NCI-H2107 treated with DMSO at 0.1 percent for 48 hours (cell line): ENCODE data around the gene PDPK1.
A peak's percentile ranks its signal among the peaks of the same experiment; 100 is the strongest.

Experiments used
- DNase-seq: peaks from one replicate; lab custom pipeline; 2025; ENCODE audit not compliant: unreplicated experiment; lab: John Stamatoyannopoulos, UW

Gene PDPK1

GRCh38 chr16:2507052-2507659 is 30.7 kb upstream of the PDPK1 start:
- DNase-seq: no peak

GRCh38 chr16:2507665-2508064 is 30.2 kb upstream of the PDPK1 start:
- no peak for DNase-seq

GRCh38 chr16:2508722-2509400 is 29.0 kb upstream of the PDPK1 start:
- DNase-seq: no peak

GRCh38 chr16:2511128-2511800 is 26.6 kb upstream of the PDPK1 start:
- DNase-seq: no peak

DNA sequence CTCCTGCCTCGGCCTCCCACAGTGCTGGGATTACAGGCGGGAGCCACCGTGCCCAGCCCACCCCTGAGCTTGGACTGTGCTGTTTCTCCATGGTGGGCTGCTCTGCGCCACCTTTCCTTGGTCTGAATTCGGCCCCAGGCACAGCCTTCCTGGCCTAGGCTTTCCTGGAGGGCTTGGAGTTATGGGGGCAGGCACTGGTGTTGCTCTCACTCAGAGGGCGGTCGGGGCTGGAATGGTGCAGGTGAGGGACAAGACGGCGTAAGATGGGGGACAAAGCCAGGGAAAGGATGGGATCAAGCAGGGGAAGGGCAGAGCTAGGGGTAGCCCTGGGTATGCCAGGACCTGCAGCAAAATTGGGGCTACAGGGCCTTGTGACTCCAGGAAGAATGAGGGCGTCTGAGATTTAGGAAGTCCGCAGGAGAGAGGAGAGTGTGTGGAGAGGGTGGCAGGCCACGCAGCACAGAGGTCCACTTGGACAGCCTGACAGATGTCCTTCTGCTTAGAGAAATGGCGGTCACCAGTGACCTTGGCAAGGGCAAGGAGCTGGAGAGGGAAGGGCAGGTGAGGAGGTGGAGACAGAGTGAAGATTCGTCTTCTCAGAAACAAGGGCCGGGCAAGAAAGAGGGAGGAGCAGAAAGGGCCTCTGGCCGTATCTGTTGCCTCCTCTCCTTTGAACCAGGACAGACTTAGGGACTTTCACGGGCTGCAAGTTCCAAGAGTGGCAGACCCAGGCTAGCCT is 25.7 kb upstream of the PDPK1 start:
- DNase-seq: no peak

DNA sequence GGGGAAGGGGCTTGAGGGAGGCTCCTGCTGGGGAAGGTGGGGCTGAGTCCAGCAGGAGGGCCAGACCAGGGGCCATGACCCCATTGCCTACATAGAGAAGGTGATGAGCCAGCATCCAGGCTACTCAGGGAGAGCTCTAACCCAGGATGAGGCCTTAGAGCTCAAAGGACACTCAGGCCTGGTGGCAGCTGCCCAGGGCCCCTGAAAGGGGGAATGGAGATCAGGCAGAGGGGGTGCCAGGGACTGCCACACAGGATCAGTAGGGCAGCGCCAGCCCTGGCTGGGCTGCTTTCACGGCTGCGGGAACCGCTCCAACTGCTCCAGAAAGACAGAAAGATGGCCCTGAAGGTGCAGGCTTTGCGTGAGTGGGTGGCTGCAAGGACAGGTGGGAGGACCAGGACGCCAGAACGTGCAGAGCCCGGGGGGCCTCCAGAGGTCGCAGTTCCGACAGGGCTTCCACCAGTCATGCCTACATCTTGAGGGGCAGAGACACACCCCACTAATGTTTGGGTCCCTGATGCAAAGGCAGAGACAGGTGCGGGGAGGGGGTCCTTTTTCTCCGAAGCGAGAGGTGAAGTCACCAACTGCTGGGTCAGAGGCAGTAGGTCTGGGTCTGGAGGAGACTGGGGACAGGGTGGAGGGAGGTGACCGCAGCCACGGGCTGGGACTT is 25.0 kb upstream of the PDPK1 start:
- DNase-seq: peak; percentile 19

GRCh38 chr16:2513405-2514332 is 24.2 kb upstream of the PDPK1 start, which contains the start of gene ATP6V0C:
Gene ATP6V0C (plus strand): TSS chr16:2513952. CDS start chr16:2514104, 152 bp downstream.
- DNase-seq: peak; percentile 81

DNA sequence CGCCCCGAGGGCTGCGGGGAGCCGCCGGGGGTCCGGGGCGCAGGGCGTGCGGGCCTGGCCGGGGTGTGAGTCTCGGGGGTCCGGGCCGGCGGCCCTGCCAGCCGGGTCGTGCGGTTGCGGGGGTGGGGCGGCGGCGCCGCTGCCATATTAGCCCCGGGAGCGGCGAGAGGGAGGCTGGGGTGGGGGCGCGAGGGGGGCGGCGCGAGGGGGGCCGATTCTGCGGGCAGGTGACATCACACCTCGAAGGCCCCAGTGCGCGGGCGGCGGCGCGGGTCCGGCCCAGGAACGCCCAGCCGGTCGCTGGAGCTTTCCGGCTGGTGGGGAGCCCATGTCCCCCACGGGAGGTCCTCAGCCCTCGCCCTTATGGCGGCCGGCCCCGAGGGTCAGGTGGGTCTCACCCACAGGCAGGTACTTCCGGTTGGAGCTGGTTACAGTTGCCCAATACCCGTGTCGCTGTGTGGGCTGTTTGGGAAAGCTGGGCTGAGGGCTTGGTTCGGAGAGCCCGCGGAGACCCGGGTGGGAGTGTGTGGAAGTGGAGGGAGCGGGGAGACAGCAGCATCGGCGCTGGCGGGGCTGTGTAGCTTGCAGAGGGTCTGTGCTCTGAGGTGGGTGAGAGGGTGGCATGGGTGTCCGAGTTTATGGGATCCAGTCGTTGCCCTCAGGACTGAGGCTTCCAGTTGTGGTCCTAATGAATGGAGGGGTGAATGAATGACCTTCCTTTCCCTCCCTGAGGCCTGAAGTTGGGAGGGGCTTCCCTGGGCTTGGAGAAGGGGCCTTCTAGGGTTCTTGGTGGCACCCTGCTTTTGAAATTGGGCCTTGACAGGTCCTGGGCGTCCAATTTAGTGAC is 23.3 kb upstream of the PDPK1 start:
- no peak for DNase-seq

- no peak for DNase-seq
Observed at GRCh38 chr16:2515180-2515851, 22.5 kb upstream of the PDPK1 start.

DNA sequence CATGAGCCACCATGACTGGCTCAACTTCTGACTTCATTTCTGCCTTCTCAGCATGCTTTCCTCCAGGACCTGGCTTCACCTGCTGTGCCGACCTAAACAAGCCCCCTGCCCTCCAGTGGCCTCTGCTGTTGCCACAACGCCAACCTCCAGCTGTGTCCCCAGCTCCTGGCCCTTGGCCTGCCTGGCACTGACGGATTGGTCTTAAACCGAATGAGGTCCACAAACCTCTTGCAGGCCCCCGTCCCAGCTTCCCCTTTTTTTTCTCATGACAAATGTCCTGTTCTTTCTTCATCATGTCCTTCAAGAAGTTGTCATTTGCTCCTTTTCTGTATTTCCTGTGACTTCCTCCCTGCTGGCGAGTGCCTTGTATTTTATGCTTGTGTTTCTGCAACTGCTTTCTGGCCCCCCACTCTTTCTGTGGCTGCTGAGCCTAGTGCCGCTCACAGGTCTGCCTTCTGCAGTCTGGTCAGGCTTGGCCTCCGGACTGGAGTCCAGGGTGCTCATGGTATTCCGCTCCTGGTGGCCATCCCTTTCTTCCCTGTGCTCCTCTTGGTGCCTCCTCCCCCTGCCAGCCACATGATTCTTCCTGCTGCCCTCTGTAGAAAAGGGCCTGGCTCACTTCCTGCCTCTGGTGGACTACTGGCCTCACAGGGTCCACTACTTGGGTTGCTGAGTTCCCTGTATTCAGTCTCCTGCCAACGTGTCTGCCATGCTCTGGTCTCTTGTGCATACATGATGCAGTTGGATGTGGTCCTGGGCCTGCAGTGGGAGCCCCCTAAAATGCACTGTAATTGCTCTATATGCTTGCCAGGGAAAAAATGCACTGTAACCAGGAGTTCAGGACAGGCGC is 21.2 kb upstream of the PDPK1 start:
- no peak for DNase-seq

GRCh38 chr16:2517954-2518605 is 19.7 kb upstream of the PDPK1 start:
- no peak for DNase-seq

DNA sequence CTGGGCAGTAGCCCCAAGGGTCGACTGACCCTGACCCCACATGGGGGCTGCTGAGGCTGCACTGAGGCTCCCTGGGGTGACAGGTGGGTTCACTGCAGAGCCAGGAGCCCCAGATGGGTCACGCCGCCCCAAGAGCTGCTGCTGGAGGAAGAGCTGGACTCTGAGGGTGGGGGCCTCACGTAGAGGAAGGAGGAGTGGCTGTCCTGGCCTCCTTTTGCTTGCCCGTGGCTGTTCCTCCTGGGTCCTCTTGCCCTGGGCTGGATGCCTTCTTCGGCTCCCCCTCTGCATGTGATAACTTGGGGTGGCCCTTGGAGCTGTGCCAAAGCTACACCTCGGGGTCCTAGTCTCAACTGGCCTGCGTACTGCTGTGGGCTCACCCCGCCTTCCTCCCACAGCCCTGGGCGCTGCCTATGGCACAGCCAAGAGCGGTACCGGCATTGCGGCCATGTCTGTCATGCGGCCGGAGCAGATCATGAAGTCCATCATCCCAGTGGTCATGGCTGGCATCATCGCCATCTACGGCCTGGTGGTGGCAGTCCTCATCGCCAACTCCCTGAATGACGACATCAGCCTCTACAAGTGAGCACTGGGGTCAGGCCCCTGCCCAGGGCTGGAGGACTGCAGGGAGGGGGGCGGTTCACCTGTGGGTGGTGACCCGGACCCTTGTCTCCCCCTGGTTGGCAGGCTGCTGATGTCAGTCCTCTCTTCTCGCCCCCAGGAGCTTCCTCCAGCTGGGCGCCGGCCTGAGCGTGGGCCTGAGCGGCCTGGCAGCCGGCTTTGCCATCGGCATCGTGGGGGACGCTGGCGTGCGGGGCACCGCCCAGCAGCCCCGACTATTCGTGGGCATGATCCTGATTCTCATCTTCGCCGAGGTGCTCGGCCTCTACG is 18.8 kb upstream of the PDPK1 start:
- no peak for DNase-seq

DNA sequence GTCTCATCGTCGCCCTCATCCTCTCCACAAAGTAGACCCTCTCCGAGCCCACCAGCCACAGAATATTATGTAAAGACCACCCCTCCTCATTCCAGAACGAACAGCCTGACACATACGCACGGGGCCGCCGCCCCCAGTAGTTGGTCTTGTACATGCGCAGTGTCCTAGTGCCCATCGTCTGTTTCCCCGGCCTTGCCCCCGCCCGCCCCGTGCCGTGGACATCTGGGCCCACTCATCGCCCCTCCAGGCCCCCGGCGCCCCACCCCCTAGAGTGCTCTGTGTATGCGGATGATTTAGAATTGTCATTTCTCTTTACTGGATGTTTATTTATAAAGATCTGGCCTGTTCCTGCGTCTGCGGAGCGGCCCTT is 18.1 kb upstream of the PDPK1 start:
- no peak for DNase-seq

DNA sequence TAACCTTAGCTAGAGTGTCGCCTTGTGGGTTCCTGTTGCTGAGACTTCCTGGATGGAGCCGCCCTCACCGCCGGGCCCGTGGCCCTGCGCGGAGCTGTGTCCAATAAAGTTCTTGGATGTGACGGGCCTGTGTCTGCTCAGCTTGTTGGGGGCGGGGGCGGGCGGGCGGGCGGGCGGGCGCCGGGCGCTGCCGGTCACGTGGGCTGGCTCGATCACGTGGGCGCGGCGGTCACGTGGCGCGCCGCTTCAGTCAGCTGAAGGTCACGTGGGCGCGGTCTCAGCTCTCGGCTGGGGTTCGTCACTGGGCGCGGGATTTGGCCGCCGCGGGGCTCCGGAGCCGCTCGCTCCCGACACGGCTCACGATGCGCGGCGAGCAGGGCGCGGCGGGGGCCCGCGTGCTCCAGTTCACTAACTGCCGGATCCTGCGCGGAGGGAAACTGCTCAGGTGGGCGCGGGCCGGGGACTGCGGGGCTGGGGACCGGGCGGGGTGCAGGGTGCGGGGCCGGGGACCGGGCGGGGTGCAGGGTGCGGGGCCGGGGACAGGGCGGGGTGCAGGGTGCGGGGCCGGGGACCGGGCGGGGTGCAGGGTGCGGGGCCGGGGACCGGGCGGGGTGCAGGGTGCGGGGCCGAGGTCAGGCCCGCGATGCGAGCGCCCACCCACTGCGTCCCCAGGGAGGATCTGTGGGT is 17.6 kb upstream of the PDPK1 start, which contains the start of gene AMDHD2:
Gene AMDHD2, plus strand, starts transcription at position 275 of the 687 bp plus-strand sequence. Its CDS starts 88 bp downstream, at position 363.
- DNase-seq: peak; percentile 34

- DNase-seq: no peak
Observed at GRCh38 chr16:2520784-2521531, 16.9 kb upstream of the PDPK1 start.
